RWPE1 (cell line): ENCODE data around the gene AIM2.

Experiments used
- CTCF ChIA-PET: fragments of 350-600 bp; sonication (Branson Sonifier 250); formaldehyde crosslinking; extraction: SDS; loops from one replicate; lab custom pipeline; 2021; lab: Yijun Ruan, JAX
- POLR2A ChIA-PET: fragments of 400-600 bp; formaldehyde crosslinking; extraction: SDS; loops from one replicate; lab custom pipeline; 2020; ENCODE audit warnings: antibody characterized with exemption; ENCODE audit not compliant: low non-redundant PET; lab: Yijun Ruan, JAX
- DNase-seq: peaks from one replicate; pipeline ENCODE4 v3.0.0; 2012; ENCODE audit warnings: low spot score
- H3K27ac ChIP-seq: fragments of 450-650 bp; 2 replicates; pipeline ENCODE4 v1.5.1; 2017
- CTCF ChIP-seq: fragments of 450-650 bp; conservative IDR thresholded peaks from 2 replicates; pipeline ENCODE4 v1.5.1; 2017; ENCODE audit warnings: low read depth, mild to moderate bottlenecking

The AIM2 gene

GRCh38 chr1:159012495-159012894, 64.1 kb downstream of the AIM2 start:
- POLR2A ChIA-PET = no interaction called here
- no peak for TF ChIP-seq CTCF
- no peak for DNase-seq
- CTCF ChIA-PET = no interaction called here
- no peak overlapping the region for H3K27ac ChIP-seq
